Omental fat pad (tissue), 4 donors: ENCODE results near the gene ASS1. TPM values are rescaled to one million over a fixed set of nuclear protein-coding genes. Genes with fewer than 3 reads are reported as not detected.

Source experiments
- ATAC-seq: fragments of 150-250 bp; one replicate; pipeline ENCODE4 v1.9.1; 2016; ENCODE audit warnings: mild to moderate bottlenecking, moderate library complexity; ENCODE audit not compliant: low FRiP score
- DNase-seq: peaks from one replicate; pipeline ENCODE4 v3.0.0-alpha.2; 2019; ENCODE audit warnings: low spot score
- total RNA-seq, 4 donors: library from RNA; depleted of rRNA; stranded (reverse); fragments of >200 nt; gene quantifications; one replicate each; pipeline ENCODE4 v1.1.0, GENCODE V29; 2016
- TF ChIP-seq, protein P1 (sequence below), 3 donors: fragments of 450-650 bp; IDR thresholded peaks; one replicate each; pipeline ENCODE4 v1.5.1; 2016 to 2017; ENCODE audit warnings: antibody characterized with exemption in 3 of 3, mild to moderate bottlenecking in 3 of 3, moderate library complexity in 2 of 3

Gene ASS1
- total RNA-seq, 4 donors from 2014 or later, result 250 to 621 (median 378) TPM

DNA sequence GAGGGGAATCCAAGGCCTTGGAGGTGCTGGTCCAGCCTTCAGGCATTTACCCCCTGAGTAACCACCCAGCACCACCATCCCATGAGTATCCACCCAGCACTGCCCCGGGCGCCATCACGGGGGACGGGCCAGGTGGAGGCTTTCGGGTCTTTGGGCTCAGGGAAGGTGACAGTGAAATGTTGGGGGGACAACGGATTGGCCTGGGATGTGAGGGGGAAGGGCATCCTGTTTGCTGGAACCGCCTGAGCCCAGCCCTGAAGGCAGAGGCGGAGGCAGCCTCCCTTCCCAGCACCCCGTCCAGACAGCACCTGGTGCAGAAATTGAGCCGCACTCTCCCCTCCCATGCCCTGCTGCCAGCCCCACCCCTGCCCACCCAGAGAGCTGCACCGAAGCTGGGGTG lies 17.0 kb downstream of the ASS1 start:
- DNase-seq (no peak), ATAC-seq (no peak)
- TF ChIP-seq, protein P1, sequence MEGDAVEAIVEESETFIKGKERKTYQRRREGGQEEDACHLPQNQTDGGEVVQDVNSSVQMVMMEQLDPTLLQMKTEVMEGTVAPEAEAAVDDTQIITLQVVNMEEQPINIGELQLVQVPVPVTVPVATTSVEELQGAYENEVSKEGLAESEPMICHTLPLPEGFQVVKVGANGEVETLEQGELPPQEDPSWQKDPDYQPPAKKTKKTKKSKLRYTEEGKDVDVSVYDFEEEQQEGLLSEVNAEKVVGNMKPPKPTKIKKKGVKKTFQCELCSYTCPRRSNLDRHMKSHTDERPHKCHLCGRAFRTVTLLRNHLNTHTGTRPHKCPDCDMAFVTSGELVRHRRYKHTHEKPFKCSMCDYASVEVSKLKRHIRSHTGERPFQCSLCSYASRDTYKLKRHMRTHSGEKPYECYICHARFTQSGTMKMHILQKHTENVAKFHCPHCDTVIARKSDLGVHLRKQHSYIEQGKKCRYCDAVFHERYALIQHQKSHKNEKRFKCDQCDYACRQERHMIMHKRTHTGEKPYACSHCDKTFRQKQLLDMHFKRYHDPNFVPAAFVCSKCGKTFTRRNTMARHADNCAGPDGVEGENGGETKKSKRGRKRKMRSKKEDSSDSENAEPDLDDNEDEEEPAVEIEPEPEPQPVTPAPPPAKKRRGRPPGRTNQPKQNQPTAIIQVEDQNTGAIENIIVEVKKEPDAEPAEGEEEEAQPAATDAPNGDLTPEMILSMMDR (IDR thresholded peaks at IDR 0.05), result no peak

DNA sequence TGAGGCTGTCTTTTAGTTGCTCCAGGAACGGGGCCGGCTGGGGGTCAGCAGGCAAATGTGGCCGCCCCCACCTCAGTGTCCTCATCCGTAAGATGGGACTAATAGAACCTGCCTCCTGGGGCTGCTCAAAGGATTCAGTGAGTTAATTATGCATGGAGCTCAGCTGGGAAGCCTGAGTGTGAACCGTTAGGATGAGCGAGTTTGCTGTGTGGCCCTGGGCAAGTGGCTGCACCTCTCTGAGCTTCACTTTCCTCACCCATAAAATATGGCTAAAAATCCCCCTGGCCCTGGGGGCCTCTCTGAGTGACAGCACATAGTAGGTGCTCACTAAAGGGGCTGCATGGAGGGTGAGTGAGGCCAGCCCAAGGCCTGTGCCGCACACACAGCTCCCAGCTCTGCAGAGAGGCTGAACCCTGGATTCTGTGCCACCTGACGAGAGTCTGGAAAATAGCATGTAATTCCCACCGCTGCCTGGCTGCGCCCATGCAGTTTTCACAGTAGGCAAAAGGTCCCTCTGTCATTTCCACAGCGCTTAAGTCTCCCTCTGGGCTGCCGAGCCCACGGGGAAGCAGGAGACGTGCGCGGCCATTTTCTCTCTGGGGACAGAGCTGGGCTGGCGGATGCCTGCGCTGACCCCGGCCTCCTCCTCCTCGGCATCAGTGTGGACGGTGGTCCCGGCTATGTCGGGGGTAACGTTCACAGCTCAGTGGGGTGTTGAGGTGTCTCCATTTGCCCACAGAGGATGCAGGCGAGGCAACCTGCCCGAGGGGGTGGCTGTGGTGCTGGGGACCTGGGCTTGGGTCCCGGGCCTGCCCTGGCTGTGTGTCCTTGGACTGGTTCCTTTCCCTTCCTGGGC lies 18.2 kb downstream of the ASS1 start:
- ATAC-seq (no peak), DNase-seq (no peak)
- TF ChIP-seq, protein P1 (IDR thresholded peaks at IDR 0.05), result no peak

DNA sequence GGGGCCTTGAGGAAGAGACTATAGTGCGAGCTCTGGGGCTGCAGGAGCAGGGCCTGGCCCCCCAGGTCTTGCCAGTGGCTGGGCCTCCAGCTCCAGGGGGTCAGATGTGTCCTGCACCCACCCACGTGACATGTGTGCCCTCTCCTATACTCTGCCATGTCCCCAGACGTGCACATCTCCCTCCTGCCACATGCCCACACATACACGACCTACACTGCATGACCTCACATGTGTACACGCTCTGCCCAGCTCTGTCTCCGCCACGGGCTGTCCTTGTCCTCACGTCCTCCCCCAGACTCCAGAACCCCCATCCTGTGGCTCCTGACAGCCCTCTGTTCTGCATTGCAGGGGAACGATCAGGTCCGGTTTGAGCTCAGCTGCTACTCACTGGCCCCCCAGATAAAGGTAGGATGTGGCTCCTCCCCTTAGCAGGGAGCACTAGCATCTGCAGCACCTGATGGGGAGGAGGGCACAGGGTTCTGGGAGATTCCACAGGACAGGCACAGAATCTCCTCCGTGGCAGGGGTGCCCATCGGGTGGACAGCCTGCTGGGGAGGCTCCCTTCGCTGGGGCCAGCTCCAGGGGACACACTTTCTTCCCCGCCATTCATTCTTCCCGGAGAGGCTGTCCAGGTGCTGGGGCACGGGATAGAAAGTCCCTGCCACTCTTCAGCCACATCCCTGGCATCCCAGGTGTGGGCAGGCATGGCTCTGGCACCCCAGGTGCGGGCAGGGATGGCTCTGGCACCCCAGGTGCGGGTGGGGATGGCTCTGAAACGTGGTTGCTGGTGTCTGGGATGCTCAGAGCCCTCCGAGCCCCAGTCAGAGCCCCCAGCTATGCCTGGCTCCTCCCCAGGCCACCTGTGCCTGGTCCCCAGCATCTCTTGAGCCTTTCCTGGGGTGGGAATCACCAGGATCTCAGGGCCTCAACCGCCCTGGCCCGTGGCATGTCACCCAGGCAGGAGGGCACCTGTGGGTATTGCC lies 19.3 kb downstream of the ASS1 start:
- TF ChIP-seq, protein P1 (IDR thresholded peaks at IDR 0.05), result no peak
- ATAC-seq (no peak), DNase-seq (no peak)

DNA sequence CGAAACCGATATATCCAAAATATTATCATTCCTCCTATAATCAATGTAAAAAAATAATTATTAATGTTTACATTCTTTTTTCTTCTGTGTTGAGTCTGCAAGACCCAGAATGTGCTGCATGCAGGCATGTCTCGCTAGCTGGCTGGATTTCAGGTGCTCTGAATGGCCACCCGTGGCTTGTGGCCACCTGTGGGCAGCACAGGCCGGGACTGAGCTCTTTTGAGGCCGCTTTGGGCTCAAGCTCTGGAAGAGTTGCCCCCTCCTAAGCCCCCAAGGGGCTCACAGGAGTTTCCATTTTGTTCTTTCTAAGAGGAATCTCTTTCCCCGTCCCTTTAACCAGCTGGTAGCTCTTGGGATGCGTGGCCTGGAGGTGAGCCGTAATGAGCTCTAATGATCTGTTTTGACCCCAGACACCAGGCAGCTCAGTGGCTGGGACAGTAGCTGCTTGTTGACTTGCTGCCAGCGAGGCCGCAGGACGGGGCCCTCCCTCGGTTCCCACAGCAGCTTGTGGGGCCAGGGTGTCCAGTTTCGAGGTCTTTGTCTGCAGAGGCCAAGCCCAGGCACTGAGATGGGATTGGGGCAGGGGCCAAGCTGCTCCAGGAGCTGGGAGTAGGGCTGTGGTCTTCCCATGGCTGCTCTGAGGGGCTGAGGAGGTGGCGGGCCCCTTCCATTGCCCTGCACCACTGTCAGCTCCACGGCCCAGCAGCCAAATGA lies 20.8 kb downstream of the ASS1 start:
- DNase-seq, result no peak
- TF ChIP-seq, protein P1 (IDR thresholded peaks at IDR 0.05), result no peak
- ATAC-seq, result no peak

DNA sequence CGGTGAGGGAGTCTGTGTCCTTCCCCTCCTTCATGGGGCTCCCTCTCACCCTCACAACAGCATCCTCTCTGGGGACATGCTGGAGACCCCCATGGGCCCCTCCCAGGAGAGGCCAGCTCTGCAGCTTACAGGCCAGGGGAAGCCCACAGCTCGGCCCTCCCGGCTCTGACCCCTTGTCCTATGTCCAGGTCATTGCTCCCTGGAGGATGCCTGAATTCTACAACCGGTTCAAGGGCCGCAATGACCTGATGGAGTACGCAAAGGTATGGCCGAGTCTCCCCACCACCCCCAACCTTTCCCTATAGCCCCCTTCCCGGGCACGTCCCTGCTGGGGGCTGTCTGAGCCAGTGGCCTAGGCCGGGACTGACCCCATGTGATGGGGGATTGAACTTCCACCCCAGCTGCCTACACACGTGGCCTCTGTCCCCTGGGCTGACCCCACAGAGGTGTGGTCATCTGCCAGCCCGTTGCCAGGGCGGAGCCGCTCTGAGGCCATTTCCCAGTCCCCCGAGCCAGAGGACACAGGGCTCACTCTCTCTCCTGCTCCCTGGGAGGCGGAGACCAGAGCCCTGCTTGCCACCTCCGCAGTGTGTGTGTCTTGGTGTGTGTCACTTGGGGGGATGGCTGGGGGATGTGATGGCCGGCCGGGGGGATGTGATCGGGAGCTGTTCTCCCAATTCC lies 21.9 kb downstream of the ASS1 start:
- no peak for ATAC-seq
- TF ChIP-seq, protein P1 (IDR thresholded peaks at IDR 0.05), result no peak
- no peak for DNase-seq

DNA sequence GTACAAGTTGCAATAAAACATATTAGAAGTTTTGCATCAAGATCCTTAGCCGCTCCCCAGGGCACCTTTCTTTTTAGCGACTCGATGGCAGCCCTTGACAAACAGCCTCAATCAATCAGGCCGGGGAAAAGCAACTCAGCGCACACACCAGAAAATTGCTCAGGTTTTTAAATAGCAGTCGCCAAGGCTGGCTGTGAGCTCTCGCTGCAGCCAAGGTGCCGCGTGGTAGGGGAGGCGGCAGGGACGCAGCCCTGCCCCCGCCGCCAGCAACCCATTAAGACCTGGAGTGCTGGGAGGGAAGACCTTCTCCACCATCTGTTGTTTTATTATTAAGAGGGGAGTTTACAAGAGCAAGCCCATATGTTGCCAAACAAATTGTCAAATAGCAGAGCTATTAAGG lies 22.6 kb downstream of the ASS1 start:
- ATAC-seq (no peak), DNase-seq (no peak)
- TF ChIP-seq, protein P1 (IDR thresholded peaks at IDR 0.05), result no peak
